ENCODE data around the gene ASCL4. TPM values are rescaled to one million over a fixed set of nuclear protein-coding genes. Genes with fewer than 3 reads are reported as not detected.

Gene ASCL4
- total and polyA plus RNA-seq, 2 of the 8 experiments (the other 6 are each of a cell fraction or from before 2014, with no cell fraction given) = not detected

GRCh38 chr12:107759410-107759809, 15.1 kb upstream of the ASCL4 start:
- FAIRE-seq = no peak
- Histone ChIP-seq H3K4me2 (ENCODE audit: insufficient read depth in 1 of 2, low read depth in 2 of 2, low read length in 2 of 2) (peak overlapping the region; percentile 99; a peak in 3 of 4 replicates), H3K9ac (replicated peaks in 1 of 4; ENCODE audit: extremely low read depth in 1 of 4, low read depth in 3 of 4, low read length in 3 of 4) (peak overlapping the region in 2 of 4 experiments; percentile 16 to 87; a peak in 2 of 7 replicates), H3K56ac (replicated peaks; ENCODE audit: insufficient read length, low read depth, low read length) (no peak overlapping the region), H2BK12ac (ENCODE audit: low read depth, low read length) (no peak overlapping the region), H4K20me1 (replicated peaks in 1 of 2; ENCODE audit: control insufficient read depth in 1 of 2, insufficient read depth in 2 of 2, low read length in 2 of 2) (peaks cover 0 to 2% of the 10 kb centered on the region in 2 experiments), H4K5ac (ENCODE audit: insufficient read length, low read depth, low read length) (no peak overlapping the region), H3K36me3 (ENCODE audit: control insufficient read depth in 2 of 4, insufficient read depth in 4 of 4, low read length in 3 of 4) (peaks cover 3 to 26% (median 17%) of the 10 kb centered on the region in 4 experiments; a peak in 7 of 8 replicates), H3K27me3 (replicated peaks in 1 of 4; ENCODE audit: control insufficient read depth in 3 of 4, extremely low read depth in 1 of 4, insufficient read depth in 3 of 4, low read length in 3 of 4) (no peaks in the 10 kb centered on the region), H3K4me3 (ENCODE audit: extremely low read depth in 1 of 4, insufficient read depth in 2 of 4, low read depth in 3 of 4, low read length in 4 of 4) (peak overlapping the region in 3 of 4 experiments; percentile 77 to 84 (median 80); a peak in 3 of 8 replicates), H2BK15ac (ENCODE audit: low read length) (no peak overlapping the region), H3K23me2 (ENCODE audit: low read depth, low read length) (peaks cover 12% of the 10 kb centered on the region), H3K79me1 (ENCODE audit: low read depth, low read length) (no peaks in the 10 kb centered on the region), H3K14ac (ENCODE audit: insufficient read length) (no peak overlapping the region), H2AFZ (ENCODE audit: low read length) (no peak overlapping the region), H3K79me2 (ENCODE audit: control insufficient read depth in 1 of 2, insufficient read depth in 2 of 2, low read length in 2 of 2) (peaks cover 6 to 30% of the 10 kb centered on the region in 2 experiments; a peak in 3 of 4 replicates), H4K91ac (replicated peaks; ENCODE audit: insufficient read length, low read length) (no peak overlapping the region), H3K4me1 (replicated peaks in 1 of 4; ENCODE audit: control insufficient read depth in 3 of 4, insufficient read depth in 4 of 4, low read length in 3 of 4) (peaks cover 0 to 8% (median under 1%) of the 10 kb centered on the region in 4 experiments; a peak in 3 of 7 replicates), H2BK5ac (ENCODE audit: low read depth, low read length) (no peak overlapping the region), H3K27ac (ENCODE audit: low read depth, low read length) (no peak overlapping the region), H4K8ac (ENCODE audit: extremely low read depth, insufficient read depth, low read length) (no peak overlapping the region), H3K18ac (ENCODE audit: extremely low read depth, low read length) (no peak overlapping the region), H2BK20ac (ENCODE audit: low read length) (no peak overlapping the region), H3K23ac (ENCODE audit: insufficient read length) (no peak overlapping the region), H2BK120ac (replicated peaks; ENCODE audit: low read depth, low read length) (no peak overlapping the region), H3K9me3 (ENCODE audit: insufficient read depth in 2 of 2, low read depth in 1 of 2, low read length in 1 of 2) (no peaks in the 10 kb centered on the region), H2AK5ac (ENCODE audit: low read depth, low read length) (no peak overlapping the region), H3K4ac (replicated peaks; ENCODE audit: insufficient read length, low read depth, low read length) (no peak overlapping the region)
- ChIA-PET CTCF (ENCODE audit: partially characterized antibody) (interaction anchor here (0.5 to 2.1 kb wide), 8 partner anchors 9 to 1358 kb away, joined by 3 to 6 read pairs (median 4); no protein-coding TSS in a partner anchor), POLR2A (ENCODE audit: partially characterized antibody) (interaction anchor here (1.6 kb wide), 1 partner anchor 10 kb away, joined by 7 read pairs; no protein-coding TSS in a partner anchor)
- 75% methylated on average over 3 of the region's 3 CpGs; no CpG with 5 or more reads in 1 of the 2 experiments for WGBS, 2 experiments (ENCODE audit: extremely low coverage in 1 of 2, insufficient coverage in 1 of 2, insufficient read length in 1 of 2, insufficient replicate concordance in 2 of 2, low coverage in 1 of 2, low lambda C conversion rate in 2 of 2, missing lambda C conversion rate in 1 of 2)
- DNase-seq (ENCODE audit: low read depth in 1 of 2, low spot score in 2 of 2) = no peak
- TF ChIP-seq MAFK (IDR thresholded peaks at IDR 0.05; ENCODE audit: low read depth, low read length) = no peak
- no peak for TF ChIP-seq BACH1 (IDR thresholded peaks at IDR 0.05; ENCODE audit: low read length)
- TF ChIP-seq CTCF (IDR thresholded peaks at IDR 0.05; ENCODE audit: control extremely low read depth in 1 of 3, insufficient read depth in 1 of 3, low read depth in 1 of 3, low read length in 3 of 3) = no peak
- no peak for TF ChIP-seq POLR2A (IDR thresholded peaks at IDR 0.05; ENCODE audit: control extremely low read depth in 1 of 2, low read depth in 2 of 2, low read length in 2 of 2)
- TF ChIP-seq HDAC2 (IDR thresholded peaks at IDR 0.05; ENCODE audit: borderline replicate concordance in 1 of 2, low read depth in 2 of 2, low read length in 2 of 2) = no peak

Data from H1 (cell line).